Retina (tissue), 1 donor: ENCODE data around the gene GDPD1.
"Not testable (repeated sequence)": the region's sequence is repeated elsewhere in the genome, so short reads cannot be mapped to it uniquely, and the experiment has no call there.

ENCODE experiments used
- DNase-seq: peaks from one replicate; pipeline ENCODE4 v3.0.0-alpha.2; 2016

Gene GDPD1

GRCh38 chr17:59220328-59221158 is at the start of gene GDPD1:
GDPD1 (plus strand) TSS chr17:59220511; CDS start chr17:59220610, 99 bp downstream.
- DNase-seq, result peak; percentile 97

- DNase-seq, result no peak
These were observed 47.8 kb upstream of the GDPD1 start for GRCh38 chr17:59172436-59173004.

GRCh38 chr17:59174671-59175070 is 45.6 kb upstream of the GDPD1 start:
- no peak for DNase-seq

DNA sequence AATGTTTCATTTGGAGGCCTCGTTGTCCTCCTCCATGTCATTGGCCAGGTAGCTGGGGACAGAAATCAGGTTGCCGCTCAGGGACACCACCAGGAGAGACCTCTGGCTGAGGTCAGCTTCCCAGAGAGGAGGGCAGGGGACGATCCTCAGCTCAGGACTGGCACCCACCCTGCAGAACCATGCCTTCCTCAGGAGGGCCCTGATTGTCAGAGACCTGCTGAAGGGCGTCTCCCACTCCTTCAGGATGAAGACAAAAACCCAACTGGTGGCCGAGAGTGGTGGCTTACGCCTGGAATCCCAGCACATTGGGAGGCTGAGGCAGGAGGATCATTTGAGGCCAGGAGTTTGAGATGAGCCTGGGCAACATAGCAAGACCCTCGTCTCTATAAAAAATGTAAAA is 45.2 kb upstream of the GDPD1 start:
- no peak for DNase-seq

DNA sequence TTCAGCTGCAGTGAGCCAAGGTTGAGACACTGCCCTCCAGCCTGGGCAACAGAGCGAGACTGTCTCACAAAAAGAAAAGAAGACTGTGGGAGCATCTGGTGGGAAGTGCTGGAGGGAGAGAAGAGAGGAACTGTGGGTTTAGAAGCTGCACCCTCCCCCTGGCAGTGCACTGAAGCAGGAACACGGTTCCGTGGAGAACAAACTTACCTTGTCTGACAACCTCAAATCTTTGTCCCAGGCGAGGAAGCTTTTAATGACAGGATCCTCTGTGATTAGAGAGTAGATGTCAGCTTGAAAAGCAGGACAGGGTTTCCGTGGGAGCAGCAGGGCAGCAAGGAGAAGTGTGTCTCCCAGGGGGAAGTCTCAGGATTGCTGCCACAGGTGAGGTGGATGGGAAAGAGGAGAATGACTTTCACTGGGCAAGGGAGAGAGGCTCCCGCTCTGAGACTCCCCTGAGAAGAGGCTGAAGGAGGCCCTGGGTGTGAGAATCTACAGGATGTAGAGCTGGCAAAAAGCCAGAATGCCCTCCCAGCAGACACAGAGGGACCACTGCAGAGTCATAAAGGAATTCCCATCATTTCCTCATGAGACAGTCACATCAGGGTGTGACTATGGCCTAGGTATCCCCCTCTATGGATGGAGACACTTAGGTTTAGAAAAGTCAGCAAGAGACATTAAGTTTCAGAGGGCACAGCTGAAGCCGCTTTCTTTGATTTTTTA is 41.9 kb upstream of the GDPD1 start:
- no peak for DNase-seq

DNA sequence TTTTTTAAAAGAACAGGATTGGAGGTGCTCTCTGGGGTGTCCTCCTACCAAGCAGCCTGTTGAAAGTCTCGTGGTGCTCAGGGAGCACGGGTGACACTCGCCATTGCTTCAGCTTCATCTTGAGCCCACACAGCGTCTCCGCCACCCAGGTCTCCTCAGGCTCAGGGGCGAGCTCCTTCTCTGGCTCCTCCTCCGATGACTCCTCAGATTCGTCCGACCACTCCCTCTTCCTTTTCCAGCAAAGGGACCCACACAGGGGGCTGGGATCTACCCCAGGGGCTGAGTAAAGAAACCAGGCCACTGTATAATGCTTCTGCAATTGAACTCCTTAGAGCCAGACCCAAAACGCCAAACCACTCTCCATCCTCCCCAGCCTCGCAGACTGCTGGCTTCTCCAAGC is 40.7 kb upstream of the GDPD1 start:
- DNase-seq, result not testable (repeated sequence)

GRCh38 chr17:59180626-59181025 is 39.7 kb upstream of the GDPD1 start:
- no peak for DNase-seq

DNA sequence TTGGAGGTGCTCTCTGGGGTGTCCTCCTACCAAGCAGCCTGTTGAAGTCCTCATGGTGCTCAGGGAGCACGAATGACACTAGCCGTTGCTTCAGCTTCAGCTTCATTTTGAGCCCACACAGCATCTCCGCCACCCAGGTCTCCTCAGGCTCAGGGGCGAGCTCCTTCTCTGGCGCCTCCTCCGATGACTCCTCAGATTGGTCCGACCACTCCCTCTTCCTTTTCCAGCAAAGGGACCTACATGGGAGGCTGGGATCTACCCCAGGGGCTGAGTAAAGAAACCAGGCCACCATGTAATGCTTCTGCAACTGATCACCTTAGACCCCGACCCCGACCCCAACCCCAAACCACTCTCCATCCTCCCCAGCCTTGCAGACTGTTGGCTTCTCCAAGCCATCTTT is 38.8 kb upstream of the GDPD1 start:
- no peak for DNase-seq

GRCh38 chr17:59185997-59186396 is 34.3 kb upstream of the GDPD1 start:
- DNase-seq, result no peak

DNA sequence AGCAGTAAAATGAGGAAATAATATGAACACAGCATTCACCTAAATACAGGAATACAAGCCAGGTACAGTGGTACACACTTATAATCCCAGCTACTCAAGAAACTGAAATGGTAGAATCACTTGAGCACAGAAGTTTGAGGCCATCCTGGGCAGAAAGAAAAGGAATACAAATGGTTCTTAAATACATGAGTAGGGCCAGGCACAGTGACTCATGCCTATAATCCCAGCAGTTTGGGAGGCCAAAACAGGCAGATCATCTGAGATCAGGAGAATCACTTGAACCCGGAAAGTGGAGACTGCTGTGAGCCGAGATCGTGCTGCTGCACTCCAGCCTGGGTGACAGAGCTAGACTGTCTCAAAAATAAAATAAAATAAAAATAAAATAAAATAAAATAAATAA is 33.5 kb upstream of the GDPD1 start:
- DNase-seq, result no peak

GRCh38 chr17:59190806-59191205 is 29.5 kb upstream of the GDPD1 start:
- DNase-seq, result no peak

GRCh38 chr17:59193336-59193862 is 26.9 kb upstream of the GDPD1 start:
- no peak for DNase-seq

GRCh38 chr17:59199398-59199797 is 20.9 kb upstream of the GDPD1 start:
- no peak for DNase-seq

GRCh38 chr17:59202320-59202719 is 18.0 kb upstream of the GDPD1 start:
- no peak for DNase-seq

- no peak for DNase-seq
These were observed 941 bp upstream of the GDPD1 start for GRCh38 chr17:59219370-59219769.

DNA sequence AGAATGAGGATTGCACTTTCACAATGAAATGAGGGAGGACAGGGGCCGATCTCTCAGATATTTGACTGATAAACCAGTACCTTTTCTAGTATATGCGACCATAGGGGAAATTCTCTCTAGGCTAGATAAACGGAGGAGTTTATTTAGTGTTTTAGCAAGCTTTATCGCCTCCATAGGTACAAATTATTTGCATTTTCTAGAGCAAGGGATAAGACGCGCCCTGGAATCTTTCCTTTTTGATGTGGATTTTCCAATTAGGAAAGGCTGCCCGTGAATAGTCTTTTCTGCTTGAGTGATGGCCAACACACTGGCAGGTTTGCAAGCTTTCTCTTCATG is 351 bp upstream of the GDPD1 start:
- DNase-seq, result no peak

GRCh38 chr17:59221159-59221847 is 992 bp downstream of the GDPD1 start:
- peak; percentile 88 for DNase-seq

DNA sequence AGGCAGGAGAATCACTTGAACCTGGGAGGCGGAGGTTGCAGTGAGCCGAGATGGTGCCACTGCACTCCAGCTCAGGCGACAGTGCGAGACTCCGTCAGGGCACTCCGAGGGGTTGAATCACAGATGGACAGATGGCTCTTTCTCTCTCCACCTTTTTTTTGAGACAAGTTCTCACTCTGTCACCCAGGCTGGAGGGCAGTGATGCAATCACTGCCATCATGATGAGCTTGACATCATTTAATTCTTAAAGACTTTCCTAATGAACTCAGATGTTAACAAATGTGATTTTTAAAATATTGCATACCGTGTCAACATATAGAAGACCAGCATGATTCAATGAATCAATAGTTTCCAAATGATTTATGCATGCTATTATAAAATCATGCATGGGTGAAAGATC is 3.5 kb downstream of the GDPD1 start:
- DNase-seq, result no peak

DNA sequence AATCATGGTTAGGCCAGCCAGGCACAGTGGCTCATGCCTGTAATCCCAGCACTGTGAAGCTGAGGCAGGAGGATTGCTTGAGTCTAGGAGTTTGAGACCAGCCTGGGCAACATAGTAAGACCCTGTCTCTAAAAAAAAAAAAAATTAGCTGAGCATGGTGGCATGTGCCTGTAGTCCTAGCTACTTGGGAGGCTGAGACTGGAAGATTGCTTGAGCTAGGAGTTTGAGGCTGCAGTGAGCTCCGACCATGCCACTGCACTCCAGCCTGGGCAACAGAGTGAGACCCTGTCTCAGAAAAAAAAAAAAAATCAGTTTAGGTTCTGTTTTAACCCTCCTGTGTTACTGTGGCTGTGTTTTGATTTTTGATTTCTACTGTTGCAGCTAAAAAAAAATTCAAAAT is 8.3 kb downstream of the GDPD1 start:
- DNase-seq, result not testable (repeated sequence)

DNA sequence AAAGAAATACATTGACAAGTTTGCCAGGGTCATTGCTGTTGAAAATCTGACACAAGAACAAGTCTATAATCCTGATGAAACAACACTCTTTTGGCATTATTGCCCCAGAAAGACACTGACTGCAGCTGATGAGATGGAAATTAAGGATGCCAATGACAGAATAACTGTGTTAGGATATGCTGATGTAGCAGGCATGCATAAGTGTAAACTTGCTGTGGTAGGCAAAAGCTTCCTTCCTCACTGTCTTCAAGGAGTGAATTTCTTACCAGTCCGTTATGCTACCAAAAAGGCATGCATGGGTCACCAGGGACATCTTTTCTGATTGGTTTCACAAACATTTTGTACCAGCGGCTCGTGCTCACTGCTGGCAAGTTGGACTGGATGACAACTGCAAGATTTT is 10.5 kb downstream of the GDPD1 start:
- DNase-seq, result no peak

DNA sequence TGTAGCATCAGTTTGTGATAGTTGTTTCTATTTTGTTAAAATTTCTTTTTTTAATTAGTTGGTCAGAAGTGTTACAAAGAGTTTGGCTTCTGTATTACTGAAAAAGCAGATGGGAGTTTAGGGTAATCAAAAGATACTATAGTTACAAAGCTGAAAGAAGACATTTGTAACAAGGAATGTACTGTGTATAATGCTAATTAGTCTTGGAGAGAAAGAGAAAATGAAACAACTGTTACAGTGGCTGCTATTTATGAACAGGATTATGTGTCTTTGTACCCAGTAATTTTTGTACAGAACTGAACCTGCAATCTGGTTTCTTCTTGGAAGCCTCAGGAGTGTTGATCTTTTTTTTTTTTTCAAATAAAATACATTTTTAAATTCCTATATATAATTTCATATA is 14.3 kb downstream of the GDPD1 start:
- no peak for DNase-seq

- DNase-seq, result no peak
These were observed 18.6 kb downstream of the GDPD1 start for GRCh38 chr17:59238906-59239305.

GRCh38 chr17:59244081-59244480 is 23.8 kb downstream of the GDPD1 start:
- DNase-seq, result no peak
